Adrenal gland (tissue), 5 donors: ENCODE data around the gene SERTAD1.

Experiments used
- CTCF ChIP-seq, 6 experiments: fragments of 450-650 bp in 4 of 6; fragments of 200-600 bp in 2 of 6; sonication (generic) in 1 of 6; IDR thresholded peaks; 1 replicate in 5 of 6; 2 replicates in 1 of 6; pipeline versions ENCODE4 v1.5.1 to v1.8.0; 2016 to 2021; ENCODE audit warnings: antibody characterized with exemption in 6 of 6, mild to moderate bottlenecking in 2 of 6, moderate library complexity in 1 of 6
- POLR2A ChIP-seq, 2 donors: fragments of 450-650 bp; IDR thresholded peaks; one replicate each; pipeline ENCODE4 v1.6.1; 2017; ENCODE audit warnings: antibody characterized with exemption in 2 of 2, mild to moderate bottlenecking in 2 of 2, moderate library complexity in 1 of 2
- donor health status: DM: no; HTN: no; CAD: no.

GRCh38 chr19:40383668-40384248 lies 42.0 kb downstream of the SERTAD1 start:
- TF ChIP-seq CTCF (IDR thresholded peaks at IDR 0.05) (no peak), POLR2A (IDR thresholded peaks at IDR 0.05) (no peak)
